Measurements from ENCODE around the gene CDH9. TPM values are rescaled to one million over a fixed set of nuclear protein-coding genes. Genes with fewer than 3 reads are reported as not detected.

CDH9 gene
- total RNA-seq, 2 donors from 2014 or later = not detected

DNA sequence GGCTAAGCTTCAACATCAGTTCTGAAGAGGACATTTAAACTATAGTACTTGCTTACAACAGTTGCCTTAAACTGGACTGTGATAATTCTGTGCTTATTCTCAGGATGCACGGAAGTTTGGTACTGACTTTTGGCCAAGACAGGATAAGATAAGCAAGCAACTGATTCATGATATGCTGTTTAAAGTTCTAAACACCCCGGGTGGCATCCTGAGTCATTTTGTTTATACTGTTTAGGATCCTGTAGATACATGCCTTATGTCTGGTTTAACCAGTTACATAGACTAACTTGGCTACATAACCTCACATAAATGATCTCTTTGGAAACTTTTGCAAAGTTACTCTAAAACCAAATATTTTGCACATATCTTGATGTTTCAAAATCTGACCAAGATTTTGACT is 95.9 kb downstream of the CDH9 start:
- DNase-seq (no peak), ATAC-seq (no peak)
- no peak for TF ChIP-seq POLR2A (IDR thresholded peaks at IDR 0.05)
- TF ChIP-seq, protein P1, sequence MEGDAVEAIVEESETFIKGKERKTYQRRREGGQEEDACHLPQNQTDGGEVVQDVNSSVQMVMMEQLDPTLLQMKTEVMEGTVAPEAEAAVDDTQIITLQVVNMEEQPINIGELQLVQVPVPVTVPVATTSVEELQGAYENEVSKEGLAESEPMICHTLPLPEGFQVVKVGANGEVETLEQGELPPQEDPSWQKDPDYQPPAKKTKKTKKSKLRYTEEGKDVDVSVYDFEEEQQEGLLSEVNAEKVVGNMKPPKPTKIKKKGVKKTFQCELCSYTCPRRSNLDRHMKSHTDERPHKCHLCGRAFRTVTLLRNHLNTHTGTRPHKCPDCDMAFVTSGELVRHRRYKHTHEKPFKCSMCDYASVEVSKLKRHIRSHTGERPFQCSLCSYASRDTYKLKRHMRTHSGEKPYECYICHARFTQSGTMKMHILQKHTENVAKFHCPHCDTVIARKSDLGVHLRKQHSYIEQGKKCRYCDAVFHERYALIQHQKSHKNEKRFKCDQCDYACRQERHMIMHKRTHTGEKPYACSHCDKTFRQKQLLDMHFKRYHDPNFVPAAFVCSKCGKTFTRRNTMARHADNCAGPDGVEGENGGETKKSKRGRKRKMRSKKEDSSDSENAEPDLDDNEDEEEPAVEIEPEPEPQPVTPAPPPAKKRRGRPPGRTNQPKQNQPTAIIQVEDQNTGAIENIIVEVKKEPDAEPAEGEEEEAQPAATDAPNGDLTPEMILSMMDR (IDR thresholded peaks at IDR 0.05) = no peak
- intact Hi-C loops (cut with DNase I) = no loop called here
- H3K4me3 ChIP-seq = no peak overlapping the region
- no peak overlapping the region for H3K27ac ChIP-seq
- H3K27me3 ChIP-seq = no peaks in the 10 kb centered on the region
- H3K9me3 ChIP-seq = no peaks in the 10 kb centered on the region
- 41 to 43% methylated on average over 2 of the region's 2 CpGs for WGBS, 2 donors
- no peaks in the 10 kb centered on the region for H3K4me1 ChIP-seq
- no peaks in the 10 kb centered on the region for H3K36me3 ChIP-seq (replicated peaks in 1 of 2; ENCODE audit: insufficient read depth in 1 of 2, low read depth in 2 of 2)

DNA sequence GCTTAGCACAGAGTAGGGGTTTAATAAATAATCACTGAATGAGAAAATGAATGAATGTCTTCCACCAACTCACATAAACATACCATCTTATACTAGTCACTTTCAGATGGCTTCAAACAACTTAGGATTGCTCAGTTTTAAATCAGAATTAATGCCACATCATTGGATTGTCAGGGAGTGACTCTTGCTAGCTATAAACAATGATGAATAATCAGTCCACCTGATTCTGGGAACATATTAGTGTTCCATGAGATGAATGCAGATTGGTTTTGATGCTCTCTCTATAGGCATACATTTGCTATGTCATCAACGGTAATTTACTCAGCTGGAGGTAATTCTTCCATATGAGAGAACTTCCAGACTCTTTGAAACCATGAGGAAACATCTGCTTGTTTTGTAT is 97.4 kb downstream of the CDH9 start:
- TF ChIP-seq POLR2A (IDR thresholded peaks at IDR 0.05) = no peak
- TF ChIP-seq, protein P1 (IDR thresholded peaks at IDR 0.05) = no peak

DNA sequence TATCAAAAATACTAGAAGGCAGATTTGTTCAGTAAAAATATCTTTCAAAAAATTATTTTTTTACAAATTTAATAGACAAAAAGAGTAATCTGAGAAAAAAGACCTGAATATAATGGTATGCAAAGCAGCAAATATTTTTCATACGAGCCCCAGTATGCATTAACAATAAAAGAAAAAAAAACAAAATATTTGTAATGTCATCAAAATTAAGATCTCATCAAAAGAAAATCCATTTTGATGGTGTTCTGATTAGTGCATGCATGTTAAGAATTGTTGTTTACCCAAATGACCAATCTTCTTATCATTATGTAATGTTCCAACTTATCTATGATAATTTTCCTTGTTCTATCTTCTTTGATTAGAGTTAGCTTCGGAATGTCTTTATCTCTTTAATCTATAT is 106.1 kb downstream of the CDH9 start:
- TF ChIP-seq, protein P1 (IDR thresholded peaks at IDR 0.05) = no peak
- TF ChIP-seq POLR2A (IDR thresholded peaks at IDR 0.05) = no peak
- H3K27me3 ChIP-seq = no peaks in the 10 kb centered on the region
- H3K9me3 ChIP-seq = no peaks in the 10 kb centered on the region
- no peaks in the 10 kb centered on the region for H3K4me1 ChIP-seq
- H3K4me3 ChIP-seq = no peak overlapping the region
- 30 to 33% methylated on average over 2 of the region's 2 CpGs for WGBS, 2 donors
- no peak overlapping the region for H3K27ac ChIP-seq
- DNase-seq (no peak), ATAC-seq (no peak)
- no peaks in the 10 kb centered on the region for H3K36me3 ChIP-seq (replicated peaks in 1 of 2; ENCODE audit: insufficient read depth in 1 of 2, low read depth in 2 of 2)
- intact Hi-C loops (cut with DNase I) = no loop called here

More for the DNA sequence above, 97.4 kb downstream of the CDH9 start:
- no peaks in the 10 kb centered on the region for H3K36me3 ChIP-seq (replicated peaks in 1 of 2; ENCODE audit: insufficient read depth in 1 of 2, low read depth in 2 of 2)
- 62 to 64% methylated on average over 1 of the region's 1 CpG for WGBS, 2 donors
- no peak overlapping the region for H3K27ac ChIP-seq
- no peaks in the 10 kb centered on the region for H3K9me3 ChIP-seq
- no peak overlapping the region for H3K4me3 ChIP-seq
- no peaks in the 10 kb centered on the region for H3K4me1 ChIP-seq
- DNase-seq (no peak), ATAC-seq (no peak)
- intact Hi-C loops (cut with DNase I) = no loop called here
- no peaks in the 10 kb centered on the region for H3K27me3 ChIP-seq

DNA sequence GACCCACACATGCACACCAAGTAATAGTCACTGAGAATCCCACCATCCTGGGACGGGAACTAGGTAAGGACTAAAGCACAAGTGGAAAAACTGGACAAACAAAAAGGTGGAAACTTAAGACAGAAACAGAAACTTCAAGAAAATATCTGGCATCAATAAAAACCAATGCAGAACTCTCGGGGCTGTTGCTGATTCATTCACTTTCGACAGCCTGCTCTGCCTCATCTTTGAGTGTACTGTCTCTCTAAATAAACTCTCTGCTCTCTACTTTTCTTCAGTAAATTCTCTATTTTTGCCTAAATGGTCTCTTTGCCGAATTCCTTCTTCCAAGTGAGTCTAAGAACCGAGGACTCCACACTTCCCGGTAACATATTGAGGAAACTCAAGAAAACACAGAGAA is 116.9 kb downstream of the CDH9 start:
- intact Hi-C loops (cut with DNase I) = no loop called here
- Histone ChIP-seq H3K9me3 (no peaks in the 10 kb centered on the region), H3K27me3 (no peaks in the 10 kb centered on the region), H3K4me1 (no peaks in the 10 kb centered on the region), H3K4me3 (no peak overlapping the region), H3K36me3 (replicated peaks in 1 of 2; ENCODE audit: insufficient read depth in 1 of 2, low read depth in 2 of 2) (no peaks in the 10 kb centered on the region), H3K27ac (no peak overlapping the region)
- DNase-seq (no peak), ATAC-seq (no peak)
- TF ChIP-seq POLR2A (IDR thresholded peaks at IDR 0.05) = no peak
- TF ChIP-seq, protein P1 (IDR thresholded peaks at IDR 0.05) = no peak
- WGBS, 2 donors = 69 to 72% methylated on average over 6 of the region's 6 CpGs

DNA sequence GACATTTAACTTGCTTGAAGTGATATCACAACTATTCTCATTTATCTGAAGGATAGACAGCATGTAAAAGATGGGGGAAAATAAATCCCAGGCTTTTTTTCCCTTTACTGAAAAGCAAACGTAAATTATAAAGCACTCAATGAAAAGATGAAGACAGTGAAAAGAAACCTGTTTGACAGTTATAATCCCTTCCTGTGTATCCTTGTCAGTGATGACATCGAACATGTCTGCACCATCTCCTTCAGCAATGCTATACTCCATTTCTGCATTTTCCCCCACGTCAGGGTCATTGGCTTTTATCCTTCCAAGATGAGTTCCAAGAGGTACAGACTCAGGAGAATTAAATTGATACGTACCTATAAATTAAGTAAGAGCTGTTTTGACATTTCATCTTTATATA is 134.9 kb downstream of the CDH9 start:
- no peaks in the 10 kb centered on the region for H3K9me3 ChIP-seq
- TF ChIP-seq, protein P1 (IDR thresholded peaks at IDR 0.05) = no peak
- TF ChIP-seq POLR2A (IDR thresholded peaks at IDR 0.05) = no peak
- no peak overlapping the region for H3K27ac ChIP-seq
- intact Hi-C loops (cut with DNase I) = no loop called here
- H3K4me1 ChIP-seq = no peaks in the 10 kb centered on the region
- H3K36me3 ChIP-seq (replicated peaks in 1 of 2; ENCODE audit: insufficient read depth in 1 of 2, low read depth in 2 of 2) = no peaks in the 10 kb centered on the region
- ATAC-seq (no peak), DNase-seq (no peak)
- no peak overlapping the region for H3K4me3 ChIP-seq
- 58 to 60% methylated on average over 4 of the region's 4 CpGs for WGBS, 2 donors
- H3K27me3 ChIP-seq = no peaks in the 10 kb centered on the region
